K562 (cell line): ENCODE results near the gene OR2V2. TPM values are rescaled to one million over a fixed set of nuclear protein-coding genes. Genes with fewer than 3 reads are reported as not detected.

ENCODE experiments used
- BRCA1 ChIP-seq, 2 experiments: fragments of 450-650 bp in 1 of 2; sonication (generic) in 1 of 2; formaldehyde crosslinking in 1 of 2; IDR thresholded peaks; 2 replicates each; pipeline versions ENCODE4 v1.5.0 to v1.6.1; 2017 to 2020; ENCODE audit warnings: mild to moderate bottlenecking in 1 of 2, missing genetic modification reagents in 1 of 2
- CBFB ChIP-seq: sonication (generic); formaldehyde crosslinking; IDR thresholded peaks from 2 replicates; pipeline ENCODE4 v1.4.0; 2020; ENCODE audit warnings: mild to moderate bottlenecking, missing genetic modification reagents
- EHMT2 ChIP-seq: fragments of 450-650 bp; IDR thresholded peaks from 2 replicates; pipeline ENCODE4 v1.6.1; 2018; ENCODE audit warnings: antibody characterized with exemption
- FOXJ3 ChIP-seq: sonication (generic); formaldehyde crosslinking; IDR thresholded peaks from 2 replicates; pipeline ENCODE4 v1.4.0; 2020; ENCODE audit warnings: mild to moderate bottlenecking, missing genetic modification reagents
- GABPA ChIP-seq: fragments of 200-800 bp; sonication (Bioruptor generic); conservative IDR thresholded peaks from 2 replicates; pipeline ENCODE4 v1.6.1; 2016; ENCODE audit warnings: low read depth, missing genetic modification characterization, missing compliant biosample characterization
- GATAD2A ChIP-seq: fragments of 450-650 bp; IDR thresholded peaks from 2 replicates; pipeline ENCODE4 v1.6.1; 2017
- GTF2E2 ChIP-seq: fragments of 200-800 bp; sonication (Bioruptor generic); IDR thresholded peaks from 2 replicates; pipeline ENCODE4 v1.6.1; 2016; ENCODE audit warnings: missing genetic modification characterization, missing compliant biosample characterization
- MXI1 ChIP-seq: IDR thresholded peaks from 2 replicates; pipeline ENCODE4 v1.6.1; 2011; ENCODE audit warnings: low read depth, mild to moderate bottlenecking, improper control_type of control experiment, low read length
- NFE2 ChIP-seq: IDR thresholded peaks from 2 replicates; pipeline ENCODE4 v1.6.1; 2014; ENCODE audit warnings: antibody characterized with exemption, low read depth
- PTTG1 ChIP-seq: fragments of 450-650 bp; IDR thresholded peaks from 2 replicates; pipeline ENCODE4 v1.6.1; 2016; ENCODE audit warnings: low read depth, mild to moderate bottlenecking, missing genetic modification characterization, missing compliant biosample characterization
- RBM17 ChIP-seq: fragments of 200-400 bp; formaldehyde crosslinking; IDR thresholded peaks from 2 replicates; pipeline ENCODE4 v1.6.1; 2017; ENCODE audit warnings: low read depth, mild to moderate bottlenecking, low read length, borderline replicate concordance
- SRSF9 ChIP-seq: fragments of 200-400 bp; formaldehyde crosslinking; IDR thresholded peaks from 2 replicates; pipeline ENCODE4 v1.6.1; 2017; ENCODE audit warnings: low read depth, low read length, borderline replicate concordance
- STAG1 ChIP-seq: sonication (generic); formaldehyde crosslinking; IDR thresholded peaks from 2 replicates; pipeline ENCODE4 v1.5.0; 2020; ENCODE audit warnings: missing genetic modification reagents, borderline replicate concordance
- TAF1 ChIP-seq: IDR thresholded peaks from 2 replicates; pipeline ENCODE4 v1.6.1; 2011; ENCODE audit warnings: mild to moderate bottlenecking, low read length, moderate library complexity; ENCODE audit not compliant: insufficient read depth, control insufficient read depth, severe bottlenecking; ENCODE audit errors: extremely low read depth
- THAP7 ChIP-seq: fragments of 250-450 bp; sonication (Bioruptor Pico); IDR thresholded peaks from 2 replicates; pipeline ENCODE4 v1.5.0; 2021
- TRIM24 ChIP-seq, 2 experiments: fragments of 450-650 bp; IDR thresholded peaks; 2 replicates each; pipeline ENCODE4 v1.6.1; 2016
- ZFP30 ChIP-seq: fragments of 250-450 bp; sonication (Bioruptor Pico); IDR thresholded peaks from 2 replicates; pipeline ENCODE4 v1.8.0; 2022; ENCODE audit warnings: moderate library complexity, mild to moderate bottlenecking, inconsistent platforms, borderline replicate concordance
- ZFPM2 ChIP-seq: fragments of 250-450 bp; sonication (Bioruptor Pico); IDR thresholded peaks from 2 replicates; pipeline ENCODE4 v1.5.1; 2022; ENCODE audit warnings: mild to moderate bottlenecking
- ZNF347 ChIP-seq: fragments of 450-650 bp; formaldehyde crosslinking; IDR thresholded peaks from 2 replicates; pipeline ENCODE4 v1.4.0; 2020; ENCODE audit warnings: low read depth, mild to moderate bottlenecking, moderate library complexity
- ZNF76 ChIP-seq: fragments of 250-450 bp; sonication (Bioruptor Pico); IDR thresholded peaks from 2 replicates; pipeline ENCODE4 v1.4.0; 2020; ENCODE audit warnings: mild to moderate bottlenecking, moderate library complexity, borderline replicate concordance
- polyA plus RNA-seq, 8 experiments: library from polyadenylated mRNA; depleted of rRNA in 4 of 8; stranded (reverse) in 5 of 8; unstranded in 3 of 8; fragments of >200 nt; fragmentation: Nextera tagmentation in 2 of 8; fragmentation: Illumina TruSeq in 1 of 8; extraction: Ambion mirVana in 2 of 8; extraction: Trizol in 1 of 8; gene quantifications; 2 replicates each; pipeline versions ENCODE4 v1.2.1 to v1.2.3, GENCODE V29; 2011 to 2014; ENCODE audit warnings: inconsistent platforms in 1 of 8, missing spikeins in 1 of 8
- total RNA-seq, 7 experiments: library from RNA; depleted of rRNA in 6 of 7; stranded (reverse); fragments of >200 nt in 6 of 7; fragmentation: Illumina TruSeq in 2 of 7; extraction: Trizol in 2 of 7; gene quantifications; 2 replicates each; pipeline versions ENCODE4 v1.2.1 to v1.2.3, GENCODE V29; 2011 to 2021; ENCODE audit warnings: low replicate concordance in 1 of 7
- TF ChIP-seq, protein P1 (sequence below): fragments of 250-450 bp; sonication (Bioruptor Pico); IDR thresholded peaks from 2 replicates; pipeline ENCODE4 v1.5.0; 2021; ENCODE audit warnings: mild to moderate bottlenecking, borderline replicate concordance
- TF ChIP-seq, protein P2 (sequence below): sonication (generic); formaldehyde crosslinking; IDR thresholded peaks from 2 replicates; pipeline ENCODE4 v1.8.1; 2023; ENCODE audit warnings: mild to moderate bottlenecking, missing genetic modification reagents, moderate library complexity
- TF ChIP-seq, protein P3 (sequence below): sonication (generic); formaldehyde crosslinking; IDR thresholded peaks from 2 replicates; pipeline ENCODE4 v1.5.0; 2020; ENCODE audit warnings: missing genetic modification reagents

The OR2V2 gene
- total and polyA plus RNA-seq, 9 of the 15 experiments (the other 6 are each of a cell fraction or from before 2014, with no cell fraction given), result 0.01 TPM; not detected in 8

DNA sequence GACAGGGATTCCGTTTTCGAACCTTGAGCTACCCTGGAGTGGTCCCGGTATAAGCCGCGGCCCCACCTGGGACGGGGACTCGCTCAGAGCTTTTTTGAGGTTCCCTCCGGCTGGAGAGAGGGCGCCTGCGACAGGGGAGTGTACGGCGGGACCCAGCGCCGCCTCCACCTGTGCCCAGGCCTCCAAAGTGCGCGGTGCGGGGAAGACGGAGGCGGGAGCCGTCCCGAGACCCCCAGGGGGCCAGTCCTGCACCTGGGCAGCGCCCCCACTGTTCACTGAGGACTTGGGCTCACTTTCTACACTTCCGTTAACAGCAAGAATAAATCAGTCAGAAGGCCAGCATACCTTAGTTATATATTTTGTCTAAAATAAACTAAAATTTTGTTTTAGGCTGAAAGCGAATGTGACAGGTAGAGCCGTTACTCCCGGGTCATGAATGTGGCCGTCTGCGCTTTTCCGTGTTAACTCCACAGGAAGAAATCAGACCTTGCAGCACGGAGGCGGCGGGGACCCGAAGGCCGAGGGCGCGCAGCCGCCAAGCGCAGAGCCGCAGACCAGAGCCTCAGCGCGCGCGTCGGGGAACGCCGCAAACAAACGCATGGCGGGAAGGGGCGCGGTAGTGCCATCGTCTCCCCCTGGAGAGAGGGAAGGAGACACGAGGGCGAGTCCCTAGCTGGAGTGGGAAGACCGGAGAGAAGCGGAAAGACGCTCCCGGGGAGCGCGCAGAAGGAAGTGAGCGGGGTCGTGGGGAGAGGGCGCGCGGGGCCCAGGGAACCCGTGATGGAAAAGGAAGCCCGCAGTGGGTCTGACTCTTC is 43.5 kb downstream of the OR2V2 start (continued):
- TF ChIP-seq PTTG1 (tag) (no peak), GTF2E2 (tag) (no peak), GATAD2A (no peak), TRIM24 (IDR thresholded peaks at IDR 0.05) (no peak), RBM17 (no peak), FOXJ3 (CRISPR knock-in tag) (no peak), MXI1 (no peak), GABPA (no peak), SRSF9 (no peak), THAP7 (CRISPR knock-in tag) (no peak), BRCA1 (IDR thresholded peaks at IDR 0.05) (no peak), BRCA1 (CRISPR knock-in tag; IDR thresholded peaks at IDR 0.05) (no peak), NFE2 (no peak), ZFPM2 (CRISPR knock-in tag) (no peak), TAF1 (peak; percentile 53), ZNF347 (CRISPR knock-in tag) (no peak), CBFB (CRISPR knock-in tag) (no peak), EHMT2 (no peak), ZNF76 (no peak), STAG1 (CRISPR knock-in tag) (no peak), ZFP30 (CRISPR knock-in tag) (no peak)
- TF ChIP-seq, protein P1, sequence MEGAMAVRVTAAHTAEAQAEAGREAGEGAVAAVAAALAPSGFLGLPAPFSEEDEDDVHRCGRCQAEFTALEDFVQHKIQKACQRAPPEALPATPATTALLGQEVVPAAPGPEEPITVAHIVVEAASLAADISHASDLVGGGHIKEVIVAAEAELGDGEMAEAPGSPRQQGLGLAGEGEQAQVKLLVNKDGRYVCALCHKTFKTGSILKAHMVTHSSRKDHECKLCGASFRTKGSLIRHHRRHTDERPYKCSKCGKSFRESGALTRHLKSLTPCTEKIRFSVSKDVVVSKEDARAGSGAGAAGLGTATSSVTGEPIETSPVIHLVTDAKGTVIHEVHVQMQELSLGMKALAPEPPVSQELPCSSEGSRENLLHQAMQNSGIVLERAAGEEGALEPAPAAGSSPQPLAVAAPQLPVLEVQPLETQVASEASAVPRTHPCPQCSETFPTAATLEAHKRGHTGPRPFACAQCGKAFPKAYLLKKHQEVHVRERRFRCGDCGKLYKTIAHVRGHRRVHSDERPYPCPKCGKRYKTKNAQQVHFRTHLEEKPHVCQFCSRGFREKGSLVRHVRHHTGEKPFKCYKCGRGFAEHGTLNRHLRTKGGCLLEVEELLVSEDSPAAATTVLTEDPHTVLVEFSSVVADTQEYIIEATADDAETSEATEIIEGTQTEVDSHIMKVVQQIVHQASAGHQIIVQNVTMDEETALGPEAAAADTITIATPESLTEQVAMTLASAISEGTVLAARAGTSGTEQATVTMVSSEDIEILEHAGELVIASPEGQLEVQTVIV (CRISPR knock-in tag), result no peak
- TF ChIP-seq, protein P2, sequence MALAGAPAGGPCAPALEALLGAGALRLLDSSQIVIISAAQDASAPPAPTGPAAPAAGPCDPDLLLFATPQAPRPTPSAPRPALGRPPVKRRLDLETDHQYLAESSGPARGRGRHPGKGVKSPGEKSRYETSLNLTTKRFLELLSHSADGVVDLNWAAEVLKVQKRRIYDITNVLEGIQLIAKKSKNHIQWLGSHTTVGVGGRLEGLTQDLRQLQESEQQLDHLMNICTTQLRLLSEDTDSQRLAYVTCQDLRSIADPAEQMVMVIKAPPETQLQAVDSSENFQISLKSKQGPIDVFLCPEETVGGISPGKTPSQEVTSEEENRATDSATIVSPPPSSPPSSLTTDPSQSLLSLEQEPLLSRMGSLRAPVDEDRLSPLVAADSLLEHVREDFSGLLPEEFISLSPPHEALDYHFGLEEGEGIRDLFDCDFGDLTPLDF (CRISPR knock-in tag), result no peak
- TF ChIP-seq, protein P3, sequence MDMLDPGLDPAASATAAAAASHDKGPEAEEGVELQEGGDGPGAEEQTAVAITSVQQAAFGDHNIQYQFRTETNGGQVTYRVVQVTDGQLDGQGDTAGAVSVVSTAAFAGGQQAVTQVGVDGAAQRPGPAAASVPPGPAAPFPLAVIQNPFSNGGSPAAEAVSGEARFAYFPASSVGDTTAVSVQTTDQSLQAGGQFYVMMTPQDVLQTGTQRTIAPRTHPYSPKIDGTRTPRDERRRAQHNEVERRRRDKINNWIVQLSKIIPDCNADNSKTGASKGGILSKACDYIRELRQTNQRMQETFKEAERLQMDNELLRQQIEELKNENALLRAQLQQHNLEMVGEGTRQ, result no peak
